GM06990 (cell line): Measurements from ENCODE around the gene MRGPRE.

Experiments
- DNase-seq: peaks from one replicate; pipeline ENCODE4 v3.0.0-alpha.2; 2011; ENCODE audit not compliant: insufficient read length; ENCODE audit errors: extremely low read depth
- H3K27me3 ChIP-seq: replicated peaks from 2 replicates; pipeline ENCODE4 v1.6.0; 2011; ENCODE audit warnings: low read length; ENCODE audit not compliant: control insufficient read depth, insufficient read depth
- H3K36me3 ChIP-seq: 2 replicates; pipeline ENCODE4 v1.5.1; 2011; ENCODE audit warnings: low read length; ENCODE audit not compliant: control insufficient read depth, insufficient read depth
- H3K4me3 ChIP-seq: replicated peaks from 2 replicates; pipeline ENCODE4 v1.5.1; 2011; ENCODE audit warnings: low read depth, mild to moderate bottlenecking, control low read depth, low read length
- TF ChIP-seq, protein P1 (sequence below): IDR thresholded peaks from 2 replicates; pipeline ENCODE4 v1.5.1; 2011; ENCODE audit warnings: low read length, control low read depth, mild to moderate bottlenecking, inconsistent platforms; ENCODE audit not compliant: insufficient read depth, poor library complexity, severe bottlenecking

Gene MRGPRE

DNA sequence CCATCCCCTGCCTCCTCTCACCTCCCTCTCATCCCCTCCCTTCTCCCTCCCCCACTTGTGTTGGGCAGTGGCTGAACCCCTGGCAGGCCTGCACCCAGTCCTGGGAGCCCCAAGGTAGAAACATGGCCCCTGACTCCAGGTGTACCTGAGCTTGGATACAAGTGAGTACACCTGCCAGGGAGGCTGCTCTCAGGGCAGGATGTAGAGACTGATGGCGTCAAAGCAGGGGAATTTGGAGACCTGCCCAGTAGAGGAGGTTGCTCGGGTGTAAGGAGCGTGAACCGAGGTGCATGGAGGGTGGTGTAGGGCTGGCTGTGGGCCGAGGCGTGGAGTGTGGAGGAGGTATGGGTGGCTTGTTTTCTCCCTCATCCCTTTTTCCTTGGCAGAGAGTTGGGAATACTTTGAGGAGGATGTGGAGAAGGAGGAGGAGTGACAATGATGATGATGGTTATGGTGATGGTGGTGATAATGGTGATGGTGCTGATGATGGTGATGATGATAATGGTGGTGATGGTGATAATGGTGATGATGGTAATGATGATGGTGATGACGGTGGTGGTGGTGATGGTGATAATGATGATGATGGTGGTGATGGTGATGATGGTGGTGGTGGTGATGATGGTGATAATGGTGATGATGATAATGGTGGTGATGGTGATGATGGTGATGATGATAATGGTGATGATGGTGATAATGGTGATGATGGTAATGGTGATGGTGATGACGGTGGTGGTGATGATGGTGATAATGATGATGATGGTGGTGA, 25.9 kb downstream of the MRGPRE start:
- no peak overlapping the region for H3K4me3 ChIP-seq
- H3K27me3 ChIP-seq = no peaks in the 10 kb centered on the region; the same call in 1 of the 2 replicates
- no peaks in the 10 kb centered on the region for H3K36me3 ChIP-seq
- TF ChIP-seq, protein P1, sequence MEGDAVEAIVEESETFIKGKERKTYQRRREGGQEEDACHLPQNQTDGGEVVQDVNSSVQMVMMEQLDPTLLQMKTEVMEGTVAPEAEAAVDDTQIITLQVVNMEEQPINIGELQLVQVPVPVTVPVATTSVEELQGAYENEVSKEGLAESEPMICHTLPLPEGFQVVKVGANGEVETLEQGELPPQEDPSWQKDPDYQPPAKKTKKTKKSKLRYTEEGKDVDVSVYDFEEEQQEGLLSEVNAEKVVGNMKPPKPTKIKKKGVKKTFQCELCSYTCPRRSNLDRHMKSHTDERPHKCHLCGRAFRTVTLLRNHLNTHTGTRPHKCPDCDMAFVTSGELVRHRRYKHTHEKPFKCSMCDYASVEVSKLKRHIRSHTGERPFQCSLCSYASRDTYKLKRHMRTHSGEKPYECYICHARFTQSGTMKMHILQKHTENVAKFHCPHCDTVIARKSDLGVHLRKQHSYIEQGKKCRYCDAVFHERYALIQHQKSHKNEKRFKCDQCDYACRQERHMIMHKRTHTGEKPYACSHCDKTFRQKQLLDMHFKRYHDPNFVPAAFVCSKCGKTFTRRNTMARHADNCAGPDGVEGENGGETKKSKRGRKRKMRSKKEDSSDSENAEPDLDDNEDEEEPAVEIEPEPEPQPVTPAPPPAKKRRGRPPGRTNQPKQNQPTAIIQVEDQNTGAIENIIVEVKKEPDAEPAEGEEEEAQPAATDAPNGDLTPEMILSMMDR = no peak
- no peak for DNase-seq

DNA sequence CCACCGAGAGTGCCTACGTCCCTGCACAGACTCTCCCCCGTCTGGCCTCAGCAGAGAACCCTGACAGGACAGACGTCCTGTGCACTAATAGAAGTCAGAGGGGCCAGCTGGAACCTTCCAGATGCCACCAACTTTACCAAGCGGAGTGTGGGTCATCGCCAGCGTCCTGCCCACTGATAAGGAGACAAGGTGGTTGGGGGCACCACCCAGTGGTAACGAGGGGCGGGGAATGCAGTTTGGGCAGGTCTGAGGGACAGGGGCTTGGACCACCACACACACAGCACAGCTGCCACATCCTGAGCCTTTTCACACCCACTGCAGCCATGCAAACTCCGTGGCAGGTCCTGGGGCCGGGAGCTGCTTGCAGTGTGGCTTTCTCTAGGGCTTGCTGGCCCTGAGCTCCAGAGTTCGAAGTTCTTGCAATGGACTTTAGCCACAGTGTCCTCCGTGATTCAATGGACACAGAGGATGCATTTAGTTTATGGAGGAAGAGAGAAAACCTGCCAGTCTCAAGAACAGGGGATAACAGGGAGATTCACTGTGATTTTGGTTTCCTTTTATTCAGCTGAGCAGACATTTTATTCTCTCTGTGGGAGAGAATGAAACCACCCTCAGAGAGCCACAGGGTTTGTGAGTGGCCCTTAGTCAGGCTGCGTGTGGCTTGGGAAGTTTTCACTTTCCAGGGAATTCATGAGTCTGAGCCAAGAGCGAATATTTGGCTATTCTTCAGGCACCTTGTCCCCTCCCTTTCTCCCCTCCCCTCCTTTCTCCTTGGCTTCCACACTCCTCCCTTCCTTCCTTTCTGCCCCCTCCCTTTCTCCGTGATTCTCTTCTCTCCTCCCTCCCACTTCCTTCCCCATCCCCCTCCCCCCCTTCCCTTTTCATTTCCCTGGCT, 26.7 kb downstream of the MRGPRE start:
- TF ChIP-seq, protein P1 = no peak
- no peak overlapping the region for H3K4me3 ChIP-seq
- no peaks in the 10 kb centered on the region for H3K36me3 ChIP-seq
- H3K27me3 ChIP-seq = no peaks in the 10 kb centered on the region; the same call in 1 of the 2 replicates
- no peak for DNase-seq

DNA sequence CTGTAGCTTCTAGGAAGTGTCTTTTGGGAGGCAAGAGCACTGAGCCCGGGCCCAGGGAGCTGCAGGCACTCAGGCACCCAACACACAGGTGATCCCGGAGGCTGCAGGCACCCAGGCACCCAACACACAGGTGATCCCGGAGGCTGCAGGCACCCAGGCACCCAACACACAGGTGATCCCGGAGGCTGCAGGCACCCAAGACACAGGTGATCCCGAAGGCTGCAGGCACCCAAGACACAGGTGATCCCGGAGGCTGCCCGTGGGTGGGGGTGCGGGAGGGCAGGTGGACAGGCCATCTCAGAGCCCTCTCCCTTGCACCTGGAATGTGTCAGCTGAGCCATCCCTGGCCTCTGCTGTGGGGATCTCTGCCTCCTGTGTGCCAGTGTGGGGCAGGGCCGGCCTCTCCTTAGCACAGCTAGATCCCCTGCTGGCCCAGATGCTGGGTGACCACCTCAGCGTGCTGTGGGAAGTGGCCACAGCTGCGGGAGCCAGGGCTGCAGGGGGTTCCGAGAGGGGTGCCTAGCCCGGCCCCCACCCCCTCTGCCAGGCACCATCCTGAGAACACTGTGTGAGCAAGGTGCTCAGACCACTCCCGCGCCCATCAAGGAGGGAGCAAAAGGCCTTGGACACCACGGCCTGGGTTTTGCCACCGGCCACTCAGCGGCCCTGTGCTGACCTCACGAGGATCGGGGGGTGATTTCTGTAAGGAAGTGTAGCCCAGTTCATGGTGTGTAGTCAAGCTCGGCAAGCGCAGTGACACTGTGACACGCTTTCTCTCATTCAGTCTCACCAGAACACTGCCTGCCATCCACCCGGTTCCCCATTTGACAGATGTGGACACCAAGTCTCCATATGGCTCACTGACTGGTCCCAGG, 27.8 kb downstream of the MRGPRE start:
- no peak for DNase-seq
- no peaks in the 10 kb centered on the region; the same call in 1 of the 2 replicates for H3K27me3 ChIP-seq

DNA sequence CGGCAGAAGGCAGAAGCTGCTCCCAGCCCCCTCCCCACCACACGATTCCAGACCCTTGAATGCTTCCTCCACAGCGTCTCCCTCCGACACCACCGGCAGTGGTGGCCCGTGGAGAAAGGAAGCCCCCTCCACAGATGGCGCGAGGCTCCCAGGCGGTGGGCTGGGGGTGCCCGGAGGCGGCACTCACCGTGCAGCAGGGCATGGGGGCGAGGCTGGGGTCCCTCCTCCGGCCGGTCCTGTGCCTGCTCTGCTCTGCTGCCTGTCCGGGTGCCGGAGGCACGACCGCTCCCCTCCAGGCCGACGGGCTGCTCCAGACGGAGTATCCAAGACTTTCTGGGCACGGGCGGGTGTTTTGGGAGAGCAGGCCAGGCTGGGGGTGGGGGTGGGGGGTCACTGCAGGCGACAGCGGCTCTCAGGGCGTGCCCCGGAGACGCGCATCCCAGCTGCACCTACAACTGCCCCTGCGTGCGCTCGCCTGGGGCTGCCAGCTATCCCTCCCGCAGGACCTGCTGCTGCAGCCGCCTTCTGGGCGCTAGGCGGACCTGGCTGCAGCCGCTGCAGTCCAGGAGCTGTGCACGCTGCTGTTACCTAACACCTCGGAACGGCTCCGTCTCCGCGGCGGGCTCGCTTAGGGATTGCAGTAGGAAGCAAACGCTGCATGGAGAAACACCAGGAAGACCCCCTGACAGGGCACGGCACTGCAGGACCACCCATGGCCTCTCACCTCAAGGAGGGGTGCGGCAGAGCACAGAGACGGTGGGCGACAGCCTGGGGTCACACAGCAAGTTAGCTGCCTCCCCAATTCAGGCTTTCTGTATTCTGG, 28.8 kb downstream of the MRGPRE start:
- Histone ChIP-seq H3K27me3 (no peaks in the 10 kb centered on the region; the same call in 1 of the 2 replicates), H3K4me3 (no peak overlapping the region), H3K36me3 (no peaks in the 10 kb centered on the region)
- no peak for DNase-seq
- TF ChIP-seq, protein P1 = no peak

More for the DNA sequence above, 27.8 kb downstream of the MRGPRE start:
- Histone ChIP-seq H3K36me3 (no peaks in the 10 kb centered on the region), H3K4me3 (no peak overlapping the region)
- TF ChIP-seq, protein P1 = no peak

DNA sequence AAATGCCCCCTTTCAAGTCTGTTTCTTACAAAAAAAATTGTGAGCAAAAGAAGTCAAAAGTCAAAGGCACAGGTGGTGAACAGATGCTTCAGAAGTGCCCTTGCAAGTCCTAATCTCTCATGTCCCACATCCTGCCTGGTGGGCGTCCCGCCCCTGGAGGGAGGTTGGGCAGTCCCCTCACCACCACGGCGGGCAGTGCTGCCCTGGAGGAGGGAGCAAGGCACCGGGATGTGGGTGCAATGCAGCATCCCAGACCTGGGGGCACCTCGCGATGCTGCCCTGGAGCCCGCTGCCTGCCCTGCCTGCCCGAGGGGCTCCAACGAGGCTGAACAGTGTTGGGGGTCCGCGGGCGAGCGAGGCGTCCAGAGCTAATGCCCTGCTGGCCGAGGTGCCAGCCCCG, 29.5 kb downstream of the MRGPRE start:
- Histone ChIP-seq H3K27me3 (no peaks in the 10 kb centered on the region; the same call in 1 of the 2 replicates), H3K4me3 (no peak overlapping the region), H3K36me3 (no peaks in the 10 kb centered on the region)
- DNase-seq = no peak
- TF ChIP-seq, protein P1 = no peak
